HEK293 (cell line): Measurements from ENCODE around the gene UQCR11.
A peak's percentile ranks its signal among the peaks of the same experiment; 100 is the strongest.

Source experiments
- CTCF ChIA-PET: fragments of 350-600 bp; formaldehyde crosslinking; extraction: SDS; loops from one replicate; lab custom pipeline; 2021; ENCODE audit warnings: antibody characterized with exemption; lab: Yijun Ruan, JAX
- POLR2A ChIA-PET: fragments of 300-600 bp; formaldehyde crosslinking; extraction: SDS; loops from one replicate; lab custom pipeline; 2020; ENCODE audit warnings: antibody characterized with exemption, inconsistent platforms; lab: Yijun Ruan, JAX
- H3K27ac ChIP-seq: fragments of 200-500 bp; sonication (Bioruptor generic); 2 replicates; pipeline ENCODE4 v1.5.1; 2014; ENCODE audit warnings: low read depth, low read length, control low read depth, inconsistent platforms; ENCODE audit errors: extremely low read depth
- H3K36me3 ChIP-seq, 2 experiments: fragments of 200-500 bp in 1 of 2; sonication (Bioruptor generic) in 1 of 2; 1 replicate in 1 of 2; 2 replicates in 1 of 2; pipeline ENCODE4 v1.5.1; 2014 to 2017; ENCODE audit warnings: inconsistent platforms in 2 of 2, low read length in 2 of 2; ENCODE audit not compliant: control insufficient read depth in 2 of 2, insufficient read depth in 1 of 2
- H3K4me1 ChIP-seq: fragments of 200-500 bp; sonication (Bioruptor generic); 2 replicates; pipeline ENCODE4 v1.5.1; 2014; ENCODE audit warnings: mild to moderate bottlenecking, low read length, inconsistent platforms; ENCODE audit not compliant: control insufficient read depth, insufficient read depth
- H3K4me3 ChIP-seq: 2 replicates; pipeline ENCODE4 v1.5.1; 2011; ENCODE audit warnings: low read depth, mild to moderate bottlenecking, control low read depth, low read length, moderate library complexity
- H3K9me3 ChIP-seq: fragments of 200-500 bp; sonication (Bioruptor generic); 2 replicates; pipeline ENCODE4 v1.5.1; 2014; ENCODE audit warnings: low read depth, low read length, inconsistent platforms; ENCODE audit not compliant: control insufficient read depth, insufficient read depth
- BCL11B ChIP-seq: fragments of 450-650 bp; formaldehyde crosslinking; IDR thresholded peaks from 2 replicates; pipeline ENCODE4 v1.5.1; 2016; ENCODE audit warnings: low read depth, missing biosample characterization, missing genetic modification characterization
- GLIS2 ChIP-seq: fragments of 450-650 bp; formaldehyde crosslinking; IDR thresholded peaks from 2 replicates; pipeline ENCODE4 v1.5.1; 2016; ENCODE audit warnings: missing biosample characterization, missing genetic modification characterization
- KLF1 ChIP-seq: fragments of 450-650 bp; formaldehyde crosslinking; IDR thresholded peaks from 2 replicates; pipeline ENCODE4 v1.5.1; 2016; ENCODE audit warnings: missing biosample characterization, missing genetic modification characterization
- MYNN ChIP-seq: fragments of 450-650 bp; formaldehyde crosslinking; IDR thresholded peaks from 2 replicates; pipeline ENCODE4 v1.5.1; 2016; ENCODE audit warnings: missing biosample characterization, missing genetic modification characterization, borderline replicate concordance
- PRDM1 ChIP-seq: fragments of 450-650 bp; formaldehyde crosslinking; IDR thresholded peaks from 2 replicates; pipeline ENCODE4; 2016; ENCODE audit warnings: missing biosample characterization, missing genetic modification characterization
- SP2 ChIP-seq: fragments of 450-650 bp; formaldehyde crosslinking; IDR thresholded peaks from 2 replicates; pipeline ENCODE4 v1.5.1; 2016; ENCODE audit warnings: missing biosample characterization, missing genetic modification characterization
- WT1 ChIP-seq: fragments of 450-650 bp; formaldehyde crosslinking; IDR thresholded peaks from 2 replicates; pipeline ENCODE4 v1.5.1; 2016; ENCODE audit warnings: missing biosample characterization, missing genetic modification characterization
- ZBTB8A ChIP-seq: fragments of 450-650 bp; formaldehyde crosslinking; IDR thresholded peaks from 2 replicates; pipeline ENCODE4 v1.5.1; 2016; ENCODE audit warnings: missing biosample characterization, missing genetic modification characterization
- ZFP3 ChIP-seq: fragments of 450-650 bp; formaldehyde crosslinking; IDR thresholded peaks from 2 replicates; pipeline ENCODE4 v1.5.1; 2016; ENCODE audit warnings: low read depth, missing biosample characterization, missing genetic modification characterization
- ZNF341 ChIP-seq: fragments of 450-650 bp; formaldehyde crosslinking; IDR thresholded peaks from 2 replicates; pipeline ENCODE4; 2016; ENCODE audit warnings: low read depth, missing biosample characterization, missing genetic modification characterization
- ZNF366 ChIP-seq: fragments of 450-650 bp; formaldehyde crosslinking; conservative IDR thresholded peaks from 2 replicates; pipeline ENCODE4 v1.5.1; 2016; ENCODE audit warnings: missing biosample characterization, missing genetic modification characterization
- ZNF433 ChIP-seq: fragments of 450-650 bp; formaldehyde crosslinking; IDR thresholded peaks from 2 replicates; pipeline ENCODE4 v1.5.1; 2016; ENCODE audit warnings: missing biosample characterization, missing genetic modification characterization, low read depth
- ZNF558 ChIP-seq: fragments of 450-650 bp; formaldehyde crosslinking; IDR thresholded peaks from 2 replicates; pipeline ENCODE4 v1.5.1; 2016; ENCODE audit warnings: missing biosample characterization, missing genetic modification characterization
- ZNF596 ChIP-seq: fragments of 450-650 bp; IDR thresholded peaks from 2 replicates; pipeline ENCODE4 v1.5.0; 2018; ENCODE audit warnings: missing biosample characterization, mild to moderate bottlenecking, missing genetic modification characterization, moderate library complexity
- ZNF624 ChIP-seq: fragments of 450-650 bp; formaldehyde crosslinking; IDR thresholded peaks from 2 replicates; pipeline ENCODE4 v1.5.1; 2017; ENCODE audit warnings: missing biosample characterization, missing genetic modification characterization
- TF ChIP-seq, protein P1 (sequence below): fragments of 450-650 bp; formaldehyde crosslinking; IDR thresholded peaks from 2 replicates; pipeline ENCODE4 v1.5.1; 2016; ENCODE audit warnings: missing biosample characterization, missing genetic modification characterization
- TF ChIP-seq, protein P2 (sequence below): fragments of 450-650 bp; formaldehyde crosslinking; IDR thresholded peaks from 2 replicates; pipeline ENCODE4 v1.5.1; 2016; ENCODE audit warnings: missing biosample characterization, missing genetic modification characterization

Gene UQCR11

DNA sequence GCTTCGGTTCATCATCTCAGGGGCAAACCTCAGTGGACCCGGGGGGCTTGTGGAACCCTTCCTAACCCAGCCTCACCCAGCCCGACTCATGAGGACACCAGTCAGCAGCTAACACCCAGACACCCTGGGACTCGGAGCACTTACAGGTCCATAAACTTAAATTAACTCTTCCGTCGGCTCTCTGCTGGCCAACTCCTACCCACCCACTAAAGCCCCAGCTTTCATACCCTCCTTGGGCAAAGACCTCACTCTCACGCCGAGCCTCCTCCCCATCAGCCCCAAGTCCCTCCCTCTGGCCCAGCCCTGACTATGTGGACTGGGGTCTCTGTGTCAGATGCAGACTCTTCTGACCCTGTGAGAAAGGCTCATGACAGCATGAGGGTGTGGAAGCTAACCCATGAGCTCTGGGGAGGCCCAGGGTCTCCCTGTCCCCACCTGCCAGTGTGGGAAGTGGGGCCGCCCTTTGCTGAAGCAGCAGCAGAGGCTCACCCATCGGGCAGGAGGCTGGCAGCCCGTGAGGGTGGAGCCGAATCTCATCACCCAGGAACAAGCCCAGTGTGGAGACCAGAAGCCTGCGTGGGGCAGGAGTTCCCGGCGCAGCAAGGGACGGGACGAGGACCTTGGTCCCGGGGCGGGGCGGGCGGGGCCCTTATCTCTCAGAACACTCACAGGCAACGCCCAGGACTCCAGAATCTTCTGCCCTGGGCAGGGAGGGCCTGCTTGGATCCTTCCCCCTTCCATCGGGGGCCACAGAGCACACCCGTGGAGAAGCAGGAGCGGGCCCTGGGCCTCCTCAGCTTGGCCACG lies 27.4 kb upstream of the UQCR11 start:
- TF ChIP-seq ZFP3 (tag by site-specific recombination) (peak; percentile 95), SP2 (tag by site-specific recombination) (peak; percentile 12; the same call in 1 of the 2 replicates), KLF1 (tag by site-specific recombination) (peak; percentile 33; the same call in 1 of the 2 replicates), ZNF433 (no peak)
- ChIA-PET CTCF (interaction anchor here (0.6 kb wide), 1 partner anchor 40 kb away, joined by 4 read pairs; no protein-coding TSS in a partner anchor), POLR2A (interaction anchor here (1.2 kb wide), 1 partner anchor 27 kb away, joined by 4 read pairs; the partner anchor contains the start of gene UQCR11)
- H3K9me3 ChIP-seq: no peaks in the 10 kb centered on the region
- no peak overlapping the region for H3K27ac ChIP-seq
- H3K4me3 ChIP-seq: no peak overlapping the region
- H3K4me1 ChIP-seq: no peaks in the 10 kb centered on the region
- H3K36me3 ChIP-seq: peaks cover 4 to 51% of the 10 kb centered on the region in 2 experiments; a peak in 2 of 3 replicates

DNA sequence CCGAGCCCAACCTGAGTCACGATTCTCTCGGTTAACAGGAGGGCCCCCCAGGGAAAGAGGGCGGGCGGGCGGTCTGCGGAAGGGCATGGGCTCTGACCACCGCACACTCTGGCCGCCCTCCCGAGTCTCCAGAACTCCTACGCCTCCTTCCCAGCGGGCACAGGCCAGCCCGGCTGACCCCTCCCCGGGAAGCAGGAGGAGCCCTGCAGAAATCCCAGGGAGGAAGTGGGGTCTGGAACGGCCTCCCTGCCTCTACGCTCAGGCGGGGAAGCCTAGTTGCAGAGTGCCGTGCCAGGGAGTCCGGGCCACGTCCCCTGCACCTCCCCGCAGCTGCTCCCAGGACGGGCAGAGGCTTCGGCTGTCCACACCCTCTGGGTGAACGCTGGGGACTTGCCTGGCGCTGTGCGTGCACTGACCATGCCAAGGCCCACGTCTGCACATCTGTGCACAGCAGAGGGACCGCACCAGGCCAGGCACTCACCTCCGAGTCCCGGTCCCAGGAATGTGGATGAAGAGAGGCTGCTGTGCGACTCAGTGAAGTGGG lies 26.4 kb upstream of the UQCR11 start:
- Histone ChIP-seq H3K4me3 (no peak overlapping the region), H3K4me1 (no peaks in the 10 kb centered on the region), H3K27ac (no peak overlapping the region), H3K9me3 (no peaks in the 10 kb centered on the region), H3K36me3 (peaks cover 4 to 48% of the 10 kb centered on the region in 2 experiments; a peak in 2 of 3 replicates)
- TF ChIP-seq ZFP3 (tag by site-specific recombination) (no peak), ZNF624 (tag by site-specific recombination) (no peak), ZNF341 (tag by site-specific recombination) (0 out of 2 replicates have a peak, but pooled peaks have one; percentile 19), MYNN (tag by site-specific recombination) (no peak)
- POLR2A ChIA-PET: interaction anchor here (1.2 kb wide), 1 partner anchor 26 kb away, joined by 4 read pairs; the partner anchor contains the start of gene UQCR11
- CTCF ChIA-PET: no interaction called here

DNA sequence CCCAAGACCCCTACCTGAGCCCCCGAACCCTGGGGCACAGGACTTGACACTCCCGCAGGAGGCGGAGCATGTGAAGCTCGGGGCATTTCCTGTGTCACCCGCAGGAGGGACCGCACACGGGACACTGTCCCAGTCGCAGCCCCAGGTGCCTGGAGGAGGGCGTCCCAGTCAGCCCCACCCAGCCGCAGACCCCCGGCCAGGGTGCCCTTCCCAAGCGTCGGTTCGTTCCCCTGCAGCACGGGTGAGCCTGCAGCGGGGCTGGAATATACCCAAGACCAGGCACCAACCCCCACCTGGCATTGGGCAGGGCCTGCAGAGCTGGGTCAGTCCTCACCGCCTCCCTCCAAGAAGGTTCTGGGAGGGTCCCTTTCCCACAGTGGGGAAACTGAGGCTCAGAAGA lies 25.5 kb upstream of the UQCR11 start:
- Histone ChIP-seq H3K36me3 (peaks cover 0 to 50% of the 10 kb centered on the region in 2 experiments; a peak in 2 of 3 replicates), H3K27ac (no peak overlapping the region), H3K4me1 (no peaks in the 10 kb centered on the region), H3K4me3 (no peak overlapping the region), H3K9me3 (no peaks in the 10 kb centered on the region)
- POLR2A ChIA-PET: no interaction called here
- CTCF ChIA-PET: no interaction called here
- no peak for TF ChIP-seq ZNF596 (tag by site-specific recombination)
- TF ChIP-seq, protein P1, sequence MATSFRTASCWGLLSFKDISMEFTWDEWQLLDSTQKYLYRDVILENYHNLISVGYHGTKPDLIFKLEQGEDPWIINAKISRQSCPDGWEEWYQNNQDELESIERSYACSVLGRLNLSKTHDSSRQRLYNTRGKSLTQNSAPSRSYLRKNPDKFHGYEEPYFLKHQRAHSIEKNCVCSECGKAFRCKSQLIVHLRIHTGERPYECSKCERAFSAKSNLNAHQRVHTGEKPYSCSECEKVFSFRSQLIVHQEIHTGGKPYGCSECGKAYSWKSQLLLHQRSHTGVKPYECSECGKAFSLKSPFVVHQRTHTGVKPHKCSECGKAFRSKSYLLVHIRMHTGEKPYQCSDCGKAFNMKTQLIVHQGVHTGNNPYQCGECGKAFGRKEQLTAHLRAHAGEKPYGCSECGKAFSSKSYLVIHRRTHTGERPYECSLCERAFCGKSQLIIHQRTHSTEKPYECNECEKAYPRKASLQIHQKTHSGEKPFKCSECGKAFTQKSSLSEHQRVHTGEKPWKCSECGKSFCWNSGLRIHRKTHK (tag by site-specific recombination): no peak
- TF ChIP-seq, protein P2, sequence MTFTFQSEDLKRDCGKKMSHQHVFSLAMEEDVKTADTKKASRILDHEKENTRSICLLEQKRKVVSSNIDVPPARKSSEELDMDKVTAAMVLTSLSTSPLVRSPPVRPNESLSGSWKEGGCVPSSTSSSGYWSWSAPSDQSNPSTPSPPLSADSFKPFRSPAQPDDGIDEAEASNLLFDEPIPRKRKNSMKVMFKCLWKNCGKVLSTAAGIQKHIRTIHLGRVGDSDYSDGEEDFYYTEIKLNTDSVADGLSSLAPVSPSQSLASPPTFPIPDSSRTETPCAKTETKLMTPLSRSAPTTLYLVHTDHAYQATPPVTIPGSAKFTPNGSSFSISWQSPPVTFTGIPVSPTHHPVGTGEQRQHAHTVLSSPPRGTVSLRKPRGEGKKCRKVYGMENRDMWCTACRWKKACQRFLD (tag by site-specific recombination): no peak

DNA sequence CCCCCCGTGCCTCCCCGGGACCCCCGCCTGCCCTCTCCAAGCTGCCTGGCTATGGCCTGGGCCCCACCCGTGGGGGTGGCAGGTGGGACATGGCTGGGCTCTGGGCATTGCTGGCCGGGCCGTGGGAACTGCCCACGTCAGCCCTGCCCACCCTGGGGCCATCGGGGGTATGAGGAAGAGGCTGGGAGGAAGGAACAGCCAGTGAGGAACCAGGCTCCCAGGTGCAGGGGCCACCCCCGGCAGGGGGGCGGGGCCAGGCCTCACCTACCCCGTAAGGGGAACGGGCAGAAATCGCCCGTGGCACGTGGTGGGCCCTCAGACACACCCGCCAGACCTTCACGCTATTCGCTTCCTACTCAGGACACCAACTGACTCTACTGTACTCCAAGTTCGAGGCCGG lies 24.8 kb upstream of the UQCR11 start:
- peaks cover 0 to 55% of the 10 kb centered on the region in 2 experiments; a peak in 2 of 3 replicates for H3K36me3 ChIP-seq
- POLR2A ChIA-PET: no interaction called here
- H3K9me3 ChIP-seq: no peaks in the 10 kb centered on the region
- H3K4me1 ChIP-seq: no peaks in the 10 kb centered on the region
- H3K27ac ChIP-seq: no peak overlapping the region
- no peak overlapping the region for H3K4me3 ChIP-seq
- CTCF ChIA-PET: no interaction called here
- no peak for TF ChIP-seq PRDM1 (tag by site-specific recombination)
- TF ChIP-seq WT1: no peak
- TF ChIP-seq ZNF366 (tag by site-specific recombination): no peak
- no peak for TF ChIP-seq ZNF558
- TF ChIP-seq GLIS2 (tag by site-specific recombination): peak; percentile 26; the same call in 1 of the 2 replicates
- TF ChIP-seq BCL11B (tag by site-specific recombination): no peak
- no peak for TF ChIP-seq ZBTB8A (tag by site-specific recombination)
